GM12873 (cell line): Measurements from ENCODE around the gene IBA57.

Source experiments
- TF ChIP-seq, protein P1 (sequence below): IDR thresholded peaks from 2 replicates; pipeline ENCODE4 v1.5.1; 2012; ENCODE audit warnings: low read depth, mild to moderate bottlenecking, moderate library complexity, low read length, control low read depth; ENCODE audit not compliant: insufficient read depth; ENCODE audit errors: missing control alignments

The IBA57 gene

DNA sequence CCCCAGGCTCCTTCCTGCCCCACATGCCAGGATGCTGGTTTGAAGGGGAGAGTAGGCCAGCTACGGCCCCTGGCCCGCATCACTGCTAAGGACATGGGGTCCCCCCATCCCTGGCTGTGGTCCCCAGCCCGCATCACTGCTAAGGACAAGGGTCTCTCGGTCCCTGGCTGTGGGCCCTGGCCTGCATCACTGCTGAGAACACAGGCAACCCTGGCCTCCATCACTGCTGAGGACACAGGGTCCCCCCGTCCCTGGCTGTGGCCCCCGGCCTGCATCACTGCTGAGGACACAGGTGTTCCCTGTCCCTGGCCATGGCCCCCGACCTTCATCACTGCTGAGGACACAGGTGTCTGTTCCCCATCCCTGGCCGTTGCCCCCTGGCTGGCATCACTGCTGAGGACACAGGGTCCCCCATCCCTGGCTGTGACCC is 41.8 kb downstream of the IBA57 start:
- TF ChIP-seq, protein P1, sequence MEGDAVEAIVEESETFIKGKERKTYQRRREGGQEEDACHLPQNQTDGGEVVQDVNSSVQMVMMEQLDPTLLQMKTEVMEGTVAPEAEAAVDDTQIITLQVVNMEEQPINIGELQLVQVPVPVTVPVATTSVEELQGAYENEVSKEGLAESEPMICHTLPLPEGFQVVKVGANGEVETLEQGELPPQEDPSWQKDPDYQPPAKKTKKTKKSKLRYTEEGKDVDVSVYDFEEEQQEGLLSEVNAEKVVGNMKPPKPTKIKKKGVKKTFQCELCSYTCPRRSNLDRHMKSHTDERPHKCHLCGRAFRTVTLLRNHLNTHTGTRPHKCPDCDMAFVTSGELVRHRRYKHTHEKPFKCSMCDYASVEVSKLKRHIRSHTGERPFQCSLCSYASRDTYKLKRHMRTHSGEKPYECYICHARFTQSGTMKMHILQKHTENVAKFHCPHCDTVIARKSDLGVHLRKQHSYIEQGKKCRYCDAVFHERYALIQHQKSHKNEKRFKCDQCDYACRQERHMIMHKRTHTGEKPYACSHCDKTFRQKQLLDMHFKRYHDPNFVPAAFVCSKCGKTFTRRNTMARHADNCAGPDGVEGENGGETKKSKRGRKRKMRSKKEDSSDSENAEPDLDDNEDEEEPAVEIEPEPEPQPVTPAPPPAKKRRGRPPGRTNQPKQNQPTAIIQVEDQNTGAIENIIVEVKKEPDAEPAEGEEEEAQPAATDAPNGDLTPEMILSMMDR = no peak

DNA sequence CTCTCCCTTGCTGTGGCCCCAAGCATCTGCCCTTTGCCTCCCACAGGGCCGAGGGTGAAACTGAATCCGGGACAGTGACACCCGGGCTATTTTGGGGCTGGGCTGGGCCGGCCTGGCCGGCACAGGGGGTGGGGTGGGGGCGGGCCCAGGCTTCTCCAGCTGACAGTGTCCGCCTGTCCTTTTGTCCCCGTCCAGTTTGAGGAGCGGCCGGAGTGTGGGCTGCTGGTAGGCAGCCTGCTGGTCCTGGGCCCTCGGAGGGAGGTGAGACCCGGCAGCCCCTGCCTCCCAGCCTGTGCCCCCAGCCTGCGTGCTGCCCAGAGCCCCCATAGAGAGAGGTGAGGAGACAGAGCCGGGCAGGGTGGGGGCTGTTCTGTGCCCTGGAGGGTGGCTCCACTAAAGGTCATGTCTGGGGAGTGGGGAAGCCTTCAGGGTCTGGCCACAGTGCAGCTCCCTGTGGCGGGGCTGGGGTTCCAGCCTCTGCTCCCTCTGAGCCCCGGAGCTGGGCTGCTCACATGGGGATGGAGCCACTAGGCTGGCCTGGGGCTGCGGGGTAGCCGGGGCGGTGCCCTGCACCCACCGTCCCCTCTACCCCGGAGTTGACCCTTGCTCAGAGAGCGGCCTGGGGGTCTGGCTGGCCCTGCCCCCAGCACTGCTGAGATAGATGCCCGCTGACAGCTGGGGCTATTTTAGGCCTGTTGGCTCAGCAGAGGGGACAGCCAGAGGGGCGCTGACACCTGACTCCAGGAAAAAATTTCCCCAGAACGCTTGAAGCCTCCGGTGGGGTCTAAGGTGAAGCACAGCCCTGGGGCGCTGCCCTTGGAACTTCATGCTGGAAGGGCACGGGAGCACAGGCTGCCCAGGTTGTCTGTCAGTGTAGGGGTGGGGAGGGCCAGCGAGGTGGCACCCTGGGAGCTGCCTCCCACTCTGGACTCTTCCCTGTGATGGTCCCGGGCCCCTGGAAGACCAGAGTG is 42.5 kb downstream of the IBA57 start, which contains the start of gene OBSCN:
Gene OBSCN (plus strand): TSS at position 194 of the 971 bp plus-strand sequence. CDS start 3,740 bp downstream, outside the sequence.
- TF ChIP-seq, protein P1 = no peak

DNA sequence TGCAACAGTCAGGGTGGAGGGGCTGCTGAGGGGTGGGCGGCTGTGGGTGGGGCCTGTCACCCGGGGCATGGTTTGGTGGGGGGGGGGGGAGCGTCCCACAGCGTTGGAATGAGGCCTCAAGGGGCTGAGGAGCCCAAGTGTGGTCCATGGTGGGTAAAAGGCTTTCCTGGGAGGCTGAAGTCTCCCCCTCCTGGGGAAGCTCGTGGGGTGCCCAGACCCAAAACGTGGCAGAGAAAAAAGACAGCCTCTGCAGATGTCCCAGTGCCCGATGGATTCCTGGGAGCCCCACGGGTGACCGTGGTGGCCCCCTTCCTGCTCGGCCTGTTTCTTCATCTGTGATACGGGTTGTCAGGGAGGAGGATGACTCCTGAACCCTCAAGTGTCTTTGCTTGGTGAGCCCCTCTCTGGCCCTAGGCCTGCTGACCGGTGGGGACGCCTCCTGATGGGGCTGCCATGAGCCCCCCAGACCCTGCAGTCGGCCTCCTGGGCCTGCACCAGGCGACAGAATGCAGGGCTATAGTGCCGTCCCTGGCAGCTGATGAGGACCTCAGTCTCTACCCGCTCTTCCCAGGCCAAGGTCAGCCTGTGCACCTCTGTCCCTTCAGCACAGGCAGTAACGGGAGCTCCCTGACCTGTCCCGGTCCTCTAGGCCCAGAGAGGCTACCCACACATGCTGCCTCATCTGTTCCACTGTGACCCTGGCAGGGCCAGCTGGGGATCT is 43.4 kb downstream of the IBA57 start:
- TF ChIP-seq, protein P1 = no peak

DNA sequence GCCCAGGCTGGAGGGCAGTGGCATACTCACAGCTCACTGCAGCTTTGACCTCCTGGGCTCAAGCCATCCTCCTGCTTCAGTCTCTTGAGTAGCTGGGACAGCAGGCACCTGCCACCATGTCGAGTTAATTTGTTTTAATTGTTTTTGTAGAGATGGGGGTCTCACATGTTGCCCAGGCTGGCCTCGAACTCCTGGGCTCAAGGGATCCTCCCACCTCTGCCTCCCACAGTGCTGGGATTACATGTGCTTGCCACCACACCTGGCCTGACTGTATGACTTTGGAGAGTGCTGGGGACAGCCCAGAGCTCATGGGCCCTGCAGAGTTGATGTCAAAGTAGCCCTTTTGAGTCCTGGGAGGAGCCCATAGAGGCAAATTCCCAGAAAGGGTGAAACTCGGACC is 44.1 kb downstream of the IBA57 start:
- TF ChIP-seq, protein P1 = no peak

DNA sequence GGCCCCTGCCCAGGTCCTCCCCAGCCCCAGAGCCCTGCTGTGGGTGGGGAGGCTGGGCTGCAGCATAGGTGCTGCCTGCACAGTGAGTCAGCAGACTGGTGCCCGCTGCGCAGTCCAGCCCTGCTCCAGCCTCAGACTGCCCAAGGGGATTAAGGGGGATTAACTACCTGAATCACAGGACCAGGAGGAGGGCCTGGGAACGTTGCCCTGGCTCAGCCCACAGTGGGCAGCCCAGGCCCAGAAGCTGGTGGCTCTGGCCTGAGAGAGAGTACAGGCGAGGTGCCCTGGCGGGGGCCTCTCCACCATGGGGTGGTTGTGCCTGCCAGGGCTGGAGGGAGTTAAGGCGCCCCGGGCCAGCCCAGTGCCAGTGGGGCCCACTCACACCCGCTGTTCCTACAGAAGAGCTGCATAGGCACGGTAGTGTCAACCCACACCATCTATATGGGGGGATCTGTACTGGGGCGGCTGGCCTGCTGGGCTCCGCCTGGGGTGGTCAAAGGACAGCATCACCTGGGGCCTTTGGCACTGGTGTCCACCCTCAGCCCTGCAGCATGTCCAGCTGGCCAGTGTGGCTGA is 44.6 kb downstream of the IBA57 start:
- TF ChIP-seq, protein P1 = no peak

DNA sequence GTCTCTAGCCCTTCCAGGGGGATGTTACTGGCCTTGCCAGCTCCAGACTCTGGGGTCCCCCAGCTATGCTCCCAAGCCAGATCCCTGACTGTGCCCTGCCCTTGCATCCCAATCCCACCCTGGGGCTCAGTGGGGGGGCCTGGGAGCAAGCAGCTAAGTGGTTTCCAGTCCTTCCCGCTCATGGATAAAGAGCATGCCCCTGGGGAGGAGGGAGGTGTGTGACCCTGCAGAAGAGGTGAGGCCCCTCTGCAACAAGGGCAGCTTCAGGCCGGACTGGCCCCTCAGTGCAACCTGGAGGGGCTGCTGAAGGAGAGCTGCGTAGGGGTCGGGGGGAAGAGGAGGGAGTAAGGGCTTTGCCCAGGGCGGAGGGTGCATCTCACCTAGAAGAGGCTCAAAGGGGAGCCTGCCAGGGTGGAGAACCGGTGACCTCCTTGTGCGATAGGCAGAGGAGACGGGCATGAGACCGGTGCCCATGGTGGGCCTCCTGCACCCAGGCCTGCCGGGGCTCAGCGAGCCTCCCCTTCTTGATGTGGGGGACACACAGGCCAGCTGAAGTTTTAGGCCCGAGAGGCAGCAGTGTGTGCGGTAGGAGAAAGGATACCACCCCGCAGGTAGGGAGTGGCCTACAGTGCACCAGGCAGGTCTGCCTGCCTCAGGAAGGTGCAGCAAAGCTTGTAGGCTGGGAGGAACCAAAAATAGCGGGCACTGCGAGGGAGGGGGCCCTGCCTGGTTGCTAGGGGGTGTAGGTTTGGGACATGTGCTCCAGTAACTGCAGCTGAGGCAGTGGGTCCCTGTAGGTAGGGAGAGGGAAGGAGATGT is 45.3 kb downstream of the IBA57 start:
- TF ChIP-seq, protein P1 = no peak
